CD4-positive, alpha-beta T cell treated with Interleukin-17A for 1 hour (primary cell): Measurements from ENCODE around the gene ZFX.

Experiments used
- DNase-seq: peaks from one replicate; pipeline ENCODE4 v3.0.0-alpha.2; 2020

The ZFX gene

GRCh38 chrX:24243188-24243587 lies 93.7 kb downstream of the ZFX start:
- DNase-seq: no peak

- no peak for DNase-seq
Observed at GRCh38 chrX:24243692-24244091, 94.2 kb downstream of the ZFX start.

GRCh38 chrX:24245202-24245601 lies 95.7 kb downstream of the ZFX start:
- DNase-seq: no peak

- DNase-seq: no peak
Observed at GRCh38 chrX:24248042-24248441, 98.5 kb downstream of the ZFX start.

GRCh38 chrX:24253030-24253429 lies 103.5 kb downstream of the ZFX start:
- DNase-seq: no peak

GRCh38 chrX:24253469-24253868 lies 103.9 kb downstream of the ZFX start:
- no peak for DNase-seq

- DNase-seq: no peak
Observed at GRCh38 chrX:24257011-24257410, 107.5 kb downstream of the ZFX start.

GRCh38 chrX:24259544-24260240 lies 110.2 kb downstream of the ZFX start:
- DNase-seq: peak; percentile 9

GRCh38 chrX:24260842-24261550 lies 111.5 kb downstream of the ZFX start:
- DNase-seq: peak; percentile 4

GRCh38 chrX:24262309-24262708 lies 112.8 kb downstream of the ZFX start:
- no peak for DNase-seq

GRCh38 chrX:24264383-24264782 lies 114.9 kb downstream of the ZFX start:
- no peak for DNase-seq
